Activated CD4-positive, alpha-beta memory T cell treated with anti-CD3 and anti-CD28 coated beads for 36 hours (primary cell): Measurements from ENCODE around the gene KCNG4. TPM values are rescaled to one million over a fixed set of nuclear protein-coding genes. Genes with fewer than 3 reads are reported as not detected.
"Not testable (repeated sequence)": the region's sequence is repeated elsewhere in the genome, so short reads cannot be mapped to it uniquely, and the experiment has no call there.

Experiments used
- CTCF ChIA-PET: fragments of 350-600 bp; sonication (Branson Sonifier 250); formaldehyde crosslinking; loops from one replicate; lab custom pipeline; 2021; ENCODE audit warnings: antibody characterized with exemption, inconsistent platforms; lab: Charles Lee
- POLR2A ChIA-PET: fragments of 350-600 bp; sonication (Branson Sonifier 250); formaldehyde crosslinking; loops from one replicate; lab custom pipeline; 2021; ENCODE audit warnings: antibody characterized with exemption; lab: Charles Lee
- DNase-seq: peaks from one replicate; pipeline ENCODE4 v3.0.0-alpha.2; 2020
- H3K27ac Mint-ChIP-seq: one replicate; pipeline ENCODE4 v1.8.0; 2021; ENCODE audit warnings: mixed read lengths
- H3K27me3 Mint-ChIP-seq: one replicate; pipeline ENCODE4 v1.8.0; 2021; ENCODE audit warnings: mixed read lengths
- H3K36me3 Mint-ChIP-seq: one replicate; pipeline ENCODE4 v1.8.0; 2021; ENCODE audit warnings: mixed read lengths
- H3K4me1 Mint-ChIP-seq: one replicate; pipeline ENCODE4 v1.8.0; 2021; ENCODE audit warnings: low read depth, mixed read lengths
- H3K4me3 Mint-ChIP-seq: one replicate; pipeline ENCODE4 v1.8.0; 2021; ENCODE audit warnings: mild to moderate bottlenecking, mixed read lengths
- H3K9me3 Mint-ChIP-seq: one replicate; pipeline ENCODE4 v1.8.0; 2021; ENCODE audit warnings: mixed read lengths
- intact Hi-C: fragments of 100-400 bp; cut with micrococcal nuclease; formaldehyde crosslinking; loops from one replicate; pipeline ENCODE4 v1.15.1; 2023
- total RNA-seq, 2 experiments: library from RNA; stranded (reverse); gene quantifications; one replicate each; pipeline ENCODE4 v1.2.3, GENCODE V29; 2021

The KCNG4 gene
- total RNA-seq, 2 experiments from 2014 or later = not detected

DNA sequence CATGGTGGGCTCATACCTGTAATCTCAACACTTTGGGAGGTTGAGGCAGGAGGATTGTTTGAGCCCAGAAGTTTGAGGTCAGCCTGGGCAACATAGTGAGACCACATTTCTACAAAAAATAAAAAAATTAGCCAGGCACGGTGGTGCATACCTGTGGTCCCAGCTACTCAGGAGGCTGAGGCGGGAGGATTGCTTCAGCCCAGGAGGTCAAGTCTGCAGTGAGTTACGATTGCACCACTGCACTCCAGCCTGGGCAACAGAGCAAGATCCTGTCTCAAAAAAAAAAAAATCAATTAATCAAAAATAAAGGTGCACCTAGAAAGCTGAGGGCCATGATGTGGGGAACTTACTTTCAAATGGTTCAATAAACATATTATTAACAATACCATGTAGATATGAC is 23.7 kb downstream of the KCNG4 start:
- intact Hi-C loops, H3K4me3 Mint-ChIP-seq, CTCF ChIA-PET, H3K9me3 Mint-ChIP-seq, H3K36me3 Mint-ChIP-seq, H3K27ac Mint-ChIP-seq, H3K27me3 Mint-ChIP-seq, POLR2A ChIA-PET, H3K4me1 Mint-ChIP-seq, DNase-seq: not testable (repeated sequence)

DNA sequence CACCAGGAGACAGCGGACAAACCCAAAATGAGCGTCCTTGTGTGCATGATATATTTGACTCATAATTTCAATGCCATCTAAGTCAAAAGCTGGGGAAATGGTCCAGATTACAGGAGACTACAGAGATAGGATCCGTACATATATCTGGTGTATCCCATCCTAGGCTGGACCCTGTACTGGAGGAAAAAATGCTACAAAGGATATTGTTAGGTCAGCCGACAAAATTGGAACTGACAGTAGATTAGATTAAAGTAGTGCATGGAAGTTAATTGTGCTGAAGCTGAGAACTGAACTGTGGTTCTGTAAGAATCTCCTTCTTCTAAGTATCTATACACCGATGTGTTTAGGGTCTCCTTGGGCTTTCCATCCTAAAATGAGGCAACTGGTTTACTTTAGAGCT is 24.3 kb downstream of the KCNG4 start:
- no peak for DNase-seq
- intact Hi-C loops = no loop called here
- no peaks in the 10 kb centered on the region for H3K4me1 Mint-ChIP-seq
- H3K27ac Mint-ChIP-seq = no peak overlapping the region
- no peaks in the 10 kb centered on the region for H3K27me3 Mint-ChIP-seq
- ChIA-PET CTCF (no interaction called here), POLR2A (no interaction called here)
- H3K4me3 Mint-ChIP-seq = no peak overlapping the region
- no peaks in the 10 kb centered on the region for H3K9me3 Mint-ChIP-seq
- H3K36me3 Mint-ChIP-seq = no peaks in the 10 kb centered on the region

DNA sequence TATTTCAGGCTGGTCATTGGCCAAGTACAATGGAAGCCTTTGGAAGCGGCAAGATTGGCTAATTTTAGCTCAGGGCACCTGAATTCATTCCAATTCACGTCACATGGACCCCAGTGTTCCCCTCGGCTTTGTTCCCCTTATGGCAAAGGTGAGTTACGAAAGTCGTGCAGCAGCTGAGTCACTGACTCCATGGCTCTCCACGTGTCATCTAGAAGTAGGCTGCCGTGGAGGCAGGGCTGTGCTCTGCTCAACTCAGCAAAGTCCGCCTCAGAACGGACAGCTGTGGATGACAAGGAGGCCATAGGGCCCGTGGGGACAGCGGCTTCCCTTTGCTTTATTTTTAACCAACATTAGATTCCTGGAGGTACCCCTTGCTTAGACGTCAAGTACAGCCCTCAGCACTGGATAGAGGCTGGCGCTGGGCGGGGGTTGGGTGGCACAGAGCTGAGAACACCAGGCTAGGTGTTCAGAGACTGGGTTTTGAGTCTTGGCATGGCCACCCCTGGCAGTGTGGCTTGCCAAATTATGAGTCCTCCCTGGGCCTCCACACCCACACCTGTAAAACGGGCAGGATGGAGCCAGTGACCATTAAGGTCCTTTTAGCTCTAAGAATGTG is 25.3 kb downstream of the KCNG4 start:
- intact Hi-C loops = no loop called here
- no peaks in the 10 kb centered on the region for H3K4me1 Mint-ChIP-seq
- no peaks in the 10 kb centered on the region for H3K27me3 Mint-ChIP-seq
- no peak overlapping the region for H3K27ac Mint-ChIP-seq
- no peaks in the 10 kb centered on the region for H3K36me3 Mint-ChIP-seq
- DNase-seq = no peak
- POLR2A ChIA-PET = no interaction called here
- CTCF ChIA-PET = no interaction called here
- H3K9me3 Mint-ChIP-seq = no peaks in the 10 kb centered on the region
- H3K4me3 Mint-ChIP-seq = no peak overlapping the region

DNA sequence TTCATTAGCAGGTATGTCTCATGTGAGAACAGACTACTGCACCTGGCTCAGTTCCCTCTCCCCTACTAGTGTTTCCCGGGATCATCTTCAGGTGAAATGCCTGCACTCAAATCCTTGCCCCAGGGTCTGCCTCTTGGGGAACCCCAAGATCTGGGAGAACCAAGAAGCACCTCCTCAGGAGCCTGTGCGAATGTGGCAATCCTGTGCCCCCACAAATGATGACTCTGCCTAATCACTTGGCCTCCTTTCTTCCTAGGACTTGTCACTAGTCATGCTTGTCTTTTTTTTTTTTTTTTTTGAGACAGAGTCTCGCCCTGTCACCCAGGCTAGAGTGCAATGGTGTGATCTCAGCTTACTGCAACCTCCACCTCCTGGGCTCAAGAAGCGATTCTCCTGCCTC is 27.2 kb downstream of the KCNG4 start:
- H3K27ac Mint-ChIP-seq = no peak overlapping the region
- peaks cover 2% of the 10 kb centered on the region for H3K9me3 Mint-ChIP-seq
- ChIA-PET CTCF (no interaction called here), POLR2A (no interaction called here)
- H3K4me1 Mint-ChIP-seq = peaks cover 2% of the 10 kb centered on the region
- H3K4me3 Mint-ChIP-seq = no peak overlapping the region
- intact Hi-C loops = no loop called here
- DNase-seq = no peak
- H3K36me3 Mint-ChIP-seq = no peaks in the 10 kb centered on the region
- H3K27me3 Mint-ChIP-seq = no peaks in the 10 kb centered on the region

DNA sequence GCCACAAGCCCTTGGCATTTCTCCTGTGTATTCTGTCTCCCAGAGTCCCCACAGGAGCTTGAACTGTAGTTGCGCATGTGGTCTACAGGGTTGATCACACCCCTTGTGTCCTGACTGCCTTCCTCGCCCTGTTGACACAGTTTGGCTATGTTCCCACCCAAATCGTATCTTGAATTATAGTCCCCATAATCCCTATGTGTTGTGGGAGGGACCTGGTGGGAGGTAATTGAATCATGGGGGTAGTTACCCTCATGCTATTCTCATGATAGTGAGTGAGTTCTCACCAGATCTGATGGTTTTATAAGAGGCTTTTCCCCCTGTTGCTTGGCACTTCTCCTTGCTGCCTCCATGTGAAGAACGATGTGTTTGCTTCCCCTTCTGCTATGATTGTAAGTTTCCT is 27.7 kb downstream of the KCNG4 start:
- Mint-ChIP-seq H3K9me3 (peaks cover 2% of the 10 kb centered on the region), H3K27ac (no peak overlapping the region), H3K36me3 (no peaks in the 10 kb centered on the region), H3K27me3 (no peaks in the 10 kb centered on the region), H3K4me1 (peaks cover 2% of the 10 kb centered on the region), H3K4me3 (no peak overlapping the region)
- POLR2A ChIA-PET = no interaction called here
- DNase-seq = no peak
- intact Hi-C loops = no loop called here
- CTCF ChIA-PET = no interaction called here

DNA sequence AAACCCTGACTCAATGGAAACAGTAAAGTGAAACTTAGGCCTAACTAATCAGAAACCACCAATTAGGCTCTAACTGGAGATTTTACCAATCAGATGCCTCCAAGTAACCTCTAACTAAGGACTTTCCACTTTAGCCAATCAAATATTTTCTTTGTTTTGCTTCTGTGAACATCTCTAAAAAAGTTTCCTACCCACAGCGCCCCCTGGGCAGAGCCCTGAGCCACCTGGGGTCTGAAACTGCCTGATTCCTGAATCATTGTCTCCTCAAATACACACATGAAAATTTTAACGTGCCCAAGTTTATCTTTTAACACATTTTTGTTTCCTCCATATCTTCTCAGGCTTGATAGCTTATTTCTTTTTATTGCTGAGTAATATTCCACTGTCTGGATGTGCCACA is 29.8 kb downstream of the KCNG4 start:
- Mint-ChIP-seq H3K36me3 (no peaks in the 10 kb centered on the region), H3K4me1 (peaks cover 2% of the 10 kb centered on the region), H3K9me3 (peaks cover 2% of the 10 kb centered on the region), H3K27me3 (no peaks in the 10 kb centered on the region), H3K27ac (no peak overlapping the region), H3K4me3 (no peak overlapping the region)
- ChIA-PET CTCF (no interaction called here), POLR2A (no interaction called here)
- no peak for DNase-seq
- intact Hi-C loops = no loop called here

DNA sequence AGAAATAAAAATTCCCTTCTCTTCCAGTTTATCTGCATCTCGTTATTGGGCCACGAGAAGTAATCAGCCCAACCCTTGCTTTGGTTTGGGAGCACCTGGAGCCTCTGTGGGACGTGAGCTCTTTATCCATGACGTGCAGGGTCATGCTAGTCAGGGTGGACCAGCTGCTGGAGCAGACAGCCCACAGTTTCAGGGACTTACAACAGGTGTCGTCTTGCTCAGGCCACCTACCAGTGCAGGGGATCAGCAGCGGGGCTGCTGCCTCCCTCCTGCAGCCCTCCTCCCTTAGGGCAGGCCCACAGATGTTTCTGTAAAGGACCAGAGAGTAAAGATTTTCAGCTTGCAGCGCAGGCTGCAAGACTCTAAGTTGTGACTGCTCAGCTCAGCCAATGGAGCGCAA is 31.9 kb downstream of the KCNG4 start:
- Mint-ChIP-seq H3K27me3 (no peaks in the 10 kb centered on the region), H3K4me3 (no peak overlapping the region), H3K9me3 (peaks cover 2% of the 10 kb centered on the region), H3K27ac (no peak overlapping the region), H3K36me3 (no peaks in the 10 kb centered on the region), H3K4me1 (peaks cover 2% of the 10 kb centered on the region)
- ChIA-PET CTCF (no interaction called here), POLR2A (no interaction called here)
- intact Hi-C loops = no loop called here
- no peak for DNase-seq

DNA sequence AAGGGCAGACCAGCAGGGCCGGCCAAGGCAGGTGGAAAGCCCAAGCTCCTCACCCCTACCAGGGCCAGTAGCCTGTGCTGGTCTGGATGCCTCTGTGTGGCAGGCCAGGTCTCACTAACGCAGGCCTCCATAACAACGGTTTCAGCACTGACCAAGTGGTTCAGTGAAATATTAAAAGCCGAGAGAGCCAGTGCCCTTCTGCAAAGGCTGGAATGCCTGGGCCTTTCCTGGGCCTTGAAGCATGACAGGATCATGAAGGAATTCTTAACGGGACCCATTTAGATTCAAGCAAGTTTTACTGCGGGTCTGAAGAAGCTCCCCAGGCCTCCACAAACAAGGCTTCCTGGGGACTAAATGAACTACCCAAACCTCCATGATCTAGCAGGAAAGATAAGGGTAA is 32.6 kb downstream of the KCNG4 start:
- no peak overlapping the region for H3K4me3 Mint-ChIP-seq
- peaks cover 2% of the 10 kb centered on the region for H3K9me3 Mint-ChIP-seq
- peaks cover 2% of the 10 kb centered on the region for H3K4me1 Mint-ChIP-seq
- ChIA-PET CTCF (no interaction called here), POLR2A (no interaction called here)
- no peaks in the 10 kb centered on the region for H3K27me3 Mint-ChIP-seq
- no peak for DNase-seq
- H3K27ac Mint-ChIP-seq = no peak overlapping the region
- intact Hi-C loops = no loop called here
- H3K36me3 Mint-ChIP-seq = no peaks in the 10 kb centered on the region

DNA sequence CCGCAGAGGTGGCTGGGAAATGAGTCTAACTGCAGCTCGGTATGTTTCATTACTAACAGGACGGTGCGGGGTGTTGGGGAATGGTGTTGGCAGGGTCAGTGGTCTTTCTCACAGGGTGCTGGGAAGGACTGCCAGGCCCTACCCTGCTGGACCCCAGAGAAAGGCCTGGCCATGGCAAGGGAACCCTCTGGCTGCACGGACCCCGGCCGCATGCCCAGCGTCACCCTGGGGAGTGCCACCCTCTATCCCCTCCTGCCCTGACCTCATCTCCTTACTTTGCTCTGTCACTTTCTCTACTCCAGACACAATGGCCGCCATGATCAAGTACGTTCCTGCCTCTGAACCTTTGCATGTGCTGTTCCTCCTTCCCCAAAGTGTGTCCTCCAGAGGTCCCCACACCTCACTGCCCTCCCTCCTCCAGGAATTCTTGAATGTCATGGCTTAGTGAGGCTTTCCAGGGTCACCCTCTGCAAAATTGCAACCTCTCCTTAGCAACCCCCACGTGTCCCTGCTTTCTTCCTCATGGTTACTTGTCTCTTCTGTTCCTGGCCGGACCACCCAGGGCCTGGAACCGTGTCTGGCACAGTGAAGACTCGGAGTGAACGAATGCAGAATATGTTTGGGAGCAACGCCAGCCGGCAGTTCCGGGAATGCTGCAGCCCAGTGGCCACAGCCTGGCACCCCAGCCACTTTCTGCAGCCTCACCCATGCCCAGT is 33.7 kb downstream of the KCNG4 start:
- Mint-ChIP-seq H3K4me1 (peaks cover 2% of the 10 kb centered on the region), H3K4me3 (no peak overlapping the region), H3K27ac (no peak overlapping the region), H3K36me3 (no peaks in the 10 kb centered on the region), H3K27me3 (no peaks in the 10 kb centered on the region), H3K9me3 (peaks cover 2% of the 10 kb centered on the region)
- no peak for DNase-seq
- POLR2A ChIA-PET = no interaction called here
- CTCF ChIA-PET = no interaction called here
- intact Hi-C loops = no loop called here

DNA sequence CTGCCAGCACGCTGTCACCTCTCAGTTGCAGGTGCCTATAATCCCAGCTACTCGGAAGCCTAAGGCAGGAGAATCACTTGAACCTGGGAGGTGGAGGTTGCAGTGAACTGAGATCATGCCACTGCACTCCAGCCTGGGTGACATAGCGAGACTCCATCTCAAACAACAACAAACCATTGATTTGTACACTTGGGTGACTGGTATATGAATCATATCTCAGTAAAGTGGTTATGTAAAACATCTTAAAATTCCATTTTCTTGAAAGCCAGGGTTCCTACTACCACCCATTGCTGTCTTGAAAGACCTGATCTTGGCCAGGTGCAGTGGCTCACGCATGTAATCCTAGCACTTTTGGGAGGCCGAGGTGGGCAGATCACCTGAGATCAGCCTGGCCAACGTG is 34.7 kb downstream of the KCNG4 start:
- H3K36me3 Mint-ChIP-seq, H3K4me3 Mint-ChIP-seq, H3K27ac Mint-ChIP-seq, DNase-seq, intact Hi-C loops, POLR2A ChIA-PET, H3K4me1 Mint-ChIP-seq, H3K9me3 Mint-ChIP-seq, H3K27me3 Mint-ChIP-seq: not testable (repeated sequence)
- CTCF ChIA-PET = interaction anchor here (1.1 kb wide), 1 partner anchor 139 kb away, joined by 3 read pairs; no protein-coding TSS in a partner anchor

DNA sequence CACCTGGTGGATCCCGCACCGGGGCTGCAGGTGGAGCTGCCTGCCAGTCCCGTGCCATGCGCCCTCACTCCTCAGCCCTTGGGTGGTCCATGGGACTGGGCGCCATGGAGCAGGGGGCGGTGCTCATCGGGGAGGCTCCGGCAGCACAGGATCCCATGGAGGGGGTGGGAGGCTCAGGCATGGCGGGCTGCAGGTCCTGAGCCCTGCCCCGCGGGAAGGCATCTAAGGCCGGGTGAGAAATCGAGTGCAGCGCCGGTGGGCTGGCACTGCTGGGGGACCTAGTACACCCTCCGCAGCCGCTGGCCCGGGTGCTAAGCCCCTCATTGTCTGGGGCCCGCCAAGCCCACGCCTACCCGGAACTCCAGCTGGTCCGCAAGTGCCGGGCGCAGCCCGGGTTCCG is 35.3 kb downstream of the KCNG4 start:
- CTCF ChIA-PET = interaction anchor here (1.1 kb wide), 1 partner anchor 139 kb away, joined by 3 read pairs; no protein-coding TSS in a partner anchor
- POLR2A ChIA-PET, H3K9me3 Mint-ChIP-seq, H3K4me3 Mint-ChIP-seq, H3K4me1 Mint-ChIP-seq, intact Hi-C loops, DNase-seq, H3K36me3 Mint-ChIP-seq, H3K27ac Mint-ChIP-seq, H3K27me3 Mint-ChIP-seq: not testable (repeated sequence)

DNA sequence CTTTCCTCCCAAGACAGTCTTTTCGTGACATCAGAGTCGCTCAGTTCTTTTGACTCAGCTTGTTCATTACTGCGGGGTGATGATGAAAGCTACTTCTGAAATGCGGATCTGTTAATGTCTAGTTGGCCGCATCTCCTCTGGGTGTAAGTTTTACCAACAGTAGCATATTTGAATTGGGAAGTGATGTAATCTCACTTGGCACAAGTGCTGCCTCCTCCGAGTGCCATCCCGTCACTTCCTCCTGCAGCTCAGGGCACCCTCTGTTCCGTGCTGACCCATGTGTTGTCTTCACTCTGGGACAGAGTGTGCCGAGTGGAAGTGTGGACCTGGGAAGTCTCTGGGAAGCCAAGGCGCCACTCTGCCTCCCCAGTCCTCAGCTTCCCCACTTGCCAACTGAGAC is 40.0 kb downstream of the KCNG4 start:
- ChIA-PET CTCF (interaction anchor here (1.8 kb wide), 1 partner anchor 13 kb away, joined by 7 read pairs; the partner anchor contains the start of gene TAF1C), POLR2A (no interaction called here)
- intact Hi-C loops = no loop called here

DNA sequence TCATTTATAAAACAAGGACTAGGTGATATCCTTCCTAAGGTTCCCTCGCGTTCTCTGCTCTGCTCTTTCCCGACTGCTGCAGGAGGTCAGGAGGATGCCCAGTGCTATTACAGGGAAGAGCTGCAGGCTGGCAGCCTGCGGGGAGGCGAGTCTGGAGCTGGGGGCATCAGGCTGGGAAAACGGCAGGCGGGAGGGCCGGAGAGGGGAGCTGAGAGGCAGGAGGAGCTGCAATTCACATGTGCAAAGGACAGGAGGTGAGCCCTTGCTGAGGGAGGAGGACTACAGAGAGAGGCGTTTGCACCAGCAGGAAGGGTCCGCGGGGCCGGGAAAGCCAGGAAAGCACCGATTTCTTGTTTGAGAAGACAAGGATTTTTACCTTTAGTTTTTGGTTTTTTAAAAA is 40.7 kb downstream of the KCNG4 start:
- H3K36me3 Mint-ChIP-seq = no peaks in the 10 kb centered on the region
- H3K9me3 Mint-ChIP-seq = no peaks in the 10 kb centered on the region
- no peak overlapping the region for H3K27ac Mint-ChIP-seq
- H3K4me3 Mint-ChIP-seq = no peak overlapping the region
- H3K4me1 Mint-ChIP-seq = peaks cover 7% of the 10 kb centered on the region
- intact Hi-C loops = no loop called here
- ChIA-PET POLR2A (no interaction called here), CTCF (interaction anchor here (0.7 to 1.8 kb wide), 2 partner anchors 12 to 206 kb away, joined by 3 to 7 read pairs; partner anchors contain the start of gene TAF1C)
- no peaks in the 10 kb centered on the region for H3K27me3 Mint-ChIP-seq
- DNase-seq = no peak

More for the DNA sequence above, 40.0 kb downstream of the KCNG4 start:
- Mint-ChIP-seq H3K9me3 (no peaks in the 10 kb centered on the region), H3K36me3 (no peaks in the 10 kb centered on the region), H3K27ac (no peak overlapping the region), H3K4me3 (no peak overlapping the region), H3K27me3 (no peaks in the 10 kb centered on the region), H3K4me1 (no peaks in the 10 kb centered on the region)
- DNase-seq = no peak
